ENCODE measurements around the gene PLEKHA6. TPM values are rescaled to one million over a fixed set of nuclear protein-coding genes. Genes with fewer than 3 reads are reported as not detected.

Gene PLEKHA6
- total RNA-seq, 1 donor from 2014 or later, result 61.5 TPM

DNA sequence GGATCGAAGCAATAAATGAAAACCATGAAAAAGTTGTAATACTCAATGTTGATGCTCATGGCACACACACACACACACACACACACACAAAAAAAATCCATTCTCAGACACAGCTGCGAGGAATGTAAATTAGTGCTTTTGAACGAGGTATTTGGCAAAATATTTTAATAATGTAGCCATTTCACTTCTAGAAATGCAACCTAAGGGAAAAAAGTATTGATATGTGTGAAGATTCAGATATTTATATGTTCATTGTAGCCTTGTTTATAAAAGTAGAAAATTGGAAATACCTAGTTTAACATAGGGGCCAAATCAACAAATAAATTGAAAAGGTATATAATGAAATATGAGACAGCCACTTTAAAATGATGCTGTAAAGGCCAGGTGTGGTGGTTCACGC, 3.8 kb downstream of the PLEKHA6 start:
- DNase-seq (ENCODE audit: low spot score), result no peak

DNA sequence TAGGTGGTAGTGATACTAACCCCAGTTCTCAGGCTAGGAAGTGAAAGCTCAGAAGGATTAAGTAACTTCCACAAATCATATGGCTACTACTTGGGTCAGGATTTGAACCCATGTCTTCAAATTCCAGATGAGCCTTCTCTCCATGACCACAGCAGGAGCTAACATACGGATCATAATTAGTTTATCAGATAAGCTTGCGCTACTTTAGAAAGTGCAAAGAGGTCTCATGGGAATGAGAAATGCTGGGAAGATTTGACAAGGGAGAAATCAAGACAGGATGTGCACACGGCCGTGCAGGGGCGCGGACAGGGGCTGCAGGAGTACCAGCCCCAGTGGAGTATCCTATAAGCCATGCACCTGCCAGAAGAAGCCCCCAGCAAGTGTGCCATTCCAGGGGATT, 5.2 kb downstream of the PLEKHA6 start:
- DNase-seq (ENCODE audit: low spot score), result no peak

DNA sequence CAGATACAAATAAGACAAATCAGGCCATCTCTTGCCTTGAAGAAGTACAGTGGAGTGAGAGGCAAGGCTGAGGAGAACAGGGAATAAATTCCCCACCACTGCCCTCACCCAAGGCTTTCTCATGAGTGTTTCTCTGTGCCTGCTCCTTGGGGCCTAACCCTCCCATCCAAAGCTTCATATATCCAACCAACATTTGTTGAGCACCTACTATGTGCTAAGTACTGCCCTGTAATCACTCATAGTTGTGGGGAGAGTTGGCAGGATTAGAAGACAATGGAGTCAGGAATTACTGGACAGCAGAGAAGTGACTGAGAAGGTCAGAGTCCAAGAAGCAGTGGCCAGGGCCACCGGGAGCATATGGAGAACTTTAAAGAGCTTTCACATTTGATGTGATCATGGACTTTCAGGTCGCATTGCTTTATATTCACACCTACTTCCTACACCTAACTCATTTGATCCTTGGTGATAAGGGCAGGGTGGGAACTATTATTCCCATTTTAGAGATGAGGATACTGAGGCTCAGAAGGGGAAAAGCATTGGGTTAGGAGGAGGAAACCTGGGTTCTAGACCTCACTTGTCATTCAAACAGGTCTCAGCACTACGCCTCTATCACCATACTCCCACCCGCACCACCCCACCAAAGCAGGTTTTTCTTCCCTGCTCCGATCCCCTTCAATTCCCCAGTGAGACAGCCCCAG, 6.4 kb downstream of the PLEKHA6 start:
- DNase-seq (ENCODE audit: low spot score), result no peak

DNA sequence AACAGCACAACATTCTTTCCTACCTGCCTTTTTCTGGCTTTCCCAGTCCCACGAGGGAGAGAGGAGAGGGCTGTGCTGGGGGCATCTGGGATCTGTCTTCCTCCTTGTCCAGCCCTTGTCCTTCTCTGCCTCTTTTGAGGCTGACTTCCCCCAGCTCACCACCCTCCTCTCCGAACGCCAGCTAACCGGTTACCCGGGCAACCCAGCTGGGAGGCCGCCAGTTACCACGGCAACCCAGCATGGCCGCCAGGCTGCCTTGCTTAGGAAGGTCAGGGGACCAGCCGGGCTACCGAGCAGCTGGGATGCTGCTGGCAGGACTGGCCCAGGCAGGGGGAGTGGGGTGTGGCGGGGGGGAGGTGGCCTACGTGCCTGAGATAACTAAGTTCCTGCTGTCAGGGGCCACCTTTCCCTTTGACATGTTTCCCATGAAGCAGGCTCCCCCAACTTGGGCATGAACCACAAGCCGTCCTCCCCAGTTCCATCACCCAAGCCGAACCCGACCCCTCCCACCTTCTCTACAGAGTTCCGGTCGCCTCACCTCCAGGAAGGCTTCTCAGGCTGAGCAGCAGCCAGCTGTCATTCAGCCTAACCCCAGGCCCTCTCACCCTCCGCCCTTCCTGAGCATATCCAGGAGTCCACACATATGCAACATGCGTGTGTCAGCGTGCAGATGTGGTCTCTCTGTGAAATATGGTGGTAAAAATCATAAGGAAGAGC, 8.7 kb downstream of the PLEKHA6 start:
- peak; percentile 84 for DNase-seq (ENCODE audit: low spot score)

DNA sequence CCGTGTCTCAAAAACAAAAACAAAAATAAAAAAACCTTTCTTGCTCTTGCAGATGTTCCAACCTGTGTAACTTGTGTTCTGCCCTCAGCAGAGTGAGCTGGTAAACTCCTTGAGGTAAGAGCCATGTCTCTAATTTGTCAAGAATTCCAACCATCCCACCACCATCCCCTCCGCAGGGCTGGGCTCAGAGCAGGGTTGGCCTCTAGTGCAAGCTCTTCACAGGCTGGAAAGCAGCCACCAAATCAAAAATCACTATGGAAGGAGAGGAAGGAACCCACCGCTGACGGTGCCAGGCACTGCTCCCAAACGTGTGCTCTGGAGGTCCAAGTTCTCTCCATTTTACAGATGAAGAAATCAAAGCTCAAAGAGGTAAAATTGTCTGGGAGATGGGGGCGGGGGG, 9.4 kb downstream of the PLEKHA6 start:
- DNase-seq (ENCODE audit: low spot score), result no peak

DNA sequence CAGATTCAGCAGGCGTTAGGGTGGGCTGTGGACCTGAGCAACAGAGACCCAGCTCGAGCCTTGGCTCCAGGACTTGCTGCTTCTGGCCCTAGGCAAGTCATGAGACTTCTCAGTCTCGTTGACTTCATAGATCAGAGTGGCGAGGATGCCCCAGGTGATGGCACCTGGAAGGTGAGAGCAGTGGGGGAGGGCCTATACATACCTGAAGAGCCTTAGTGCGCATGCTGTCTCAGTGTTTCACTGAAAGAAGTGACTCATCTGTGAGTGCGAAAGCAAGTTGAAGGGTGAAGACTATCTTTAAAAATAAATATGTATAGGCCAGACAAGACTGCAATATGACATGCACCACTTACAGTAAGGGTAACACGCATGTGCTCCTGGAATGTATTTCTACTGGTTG, 10.1 kb downstream of the PLEKHA6 start:
- DNase-seq (ENCODE audit: low spot score), result no peak

DNA sequence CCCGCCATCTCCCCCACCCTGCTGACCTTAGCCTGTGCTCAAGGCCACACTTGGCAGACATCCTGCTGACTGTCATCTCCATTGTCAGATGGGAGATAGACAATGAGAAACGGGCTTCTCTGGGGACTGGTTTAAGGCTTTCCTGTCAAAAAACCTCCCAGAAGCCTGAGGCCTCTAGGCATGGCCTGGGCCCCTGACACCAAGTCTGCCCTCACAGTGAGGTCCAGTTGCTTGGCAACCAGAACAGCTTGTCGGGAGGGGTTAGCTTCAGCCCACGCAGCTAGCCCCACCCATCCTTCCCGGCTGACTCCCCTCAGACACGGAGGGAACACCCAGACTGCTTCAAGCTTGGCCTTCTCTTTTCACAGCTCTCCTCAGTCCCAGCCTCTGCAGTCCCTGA, 11.0 kb downstream of the PLEKHA6 start:
- peak; percentile 71 for DNase-seq (ENCODE audit: low spot score)

DNA sequence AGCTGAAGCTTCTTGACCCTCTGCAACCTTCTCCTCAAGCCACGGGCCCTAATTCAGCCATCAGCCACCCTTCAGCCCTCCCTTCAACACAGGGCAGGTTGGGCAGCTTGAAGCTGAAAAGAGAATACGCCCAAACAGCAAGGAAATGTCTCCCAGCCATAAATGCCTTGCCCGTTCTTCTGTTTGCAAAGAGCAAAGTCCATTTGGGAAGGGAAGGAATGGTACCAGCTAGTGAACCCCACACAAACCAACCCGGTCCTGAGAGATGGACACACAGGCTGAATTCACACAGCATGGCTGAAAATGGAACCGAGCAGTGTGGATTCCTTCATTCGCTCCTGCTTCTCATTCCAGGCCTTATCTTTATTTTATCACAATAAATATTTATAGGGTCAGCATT, 11.5 kb downstream of the PLEKHA6 start:
- DNase-seq (ENCODE audit: low spot score), result no peak

DNA sequence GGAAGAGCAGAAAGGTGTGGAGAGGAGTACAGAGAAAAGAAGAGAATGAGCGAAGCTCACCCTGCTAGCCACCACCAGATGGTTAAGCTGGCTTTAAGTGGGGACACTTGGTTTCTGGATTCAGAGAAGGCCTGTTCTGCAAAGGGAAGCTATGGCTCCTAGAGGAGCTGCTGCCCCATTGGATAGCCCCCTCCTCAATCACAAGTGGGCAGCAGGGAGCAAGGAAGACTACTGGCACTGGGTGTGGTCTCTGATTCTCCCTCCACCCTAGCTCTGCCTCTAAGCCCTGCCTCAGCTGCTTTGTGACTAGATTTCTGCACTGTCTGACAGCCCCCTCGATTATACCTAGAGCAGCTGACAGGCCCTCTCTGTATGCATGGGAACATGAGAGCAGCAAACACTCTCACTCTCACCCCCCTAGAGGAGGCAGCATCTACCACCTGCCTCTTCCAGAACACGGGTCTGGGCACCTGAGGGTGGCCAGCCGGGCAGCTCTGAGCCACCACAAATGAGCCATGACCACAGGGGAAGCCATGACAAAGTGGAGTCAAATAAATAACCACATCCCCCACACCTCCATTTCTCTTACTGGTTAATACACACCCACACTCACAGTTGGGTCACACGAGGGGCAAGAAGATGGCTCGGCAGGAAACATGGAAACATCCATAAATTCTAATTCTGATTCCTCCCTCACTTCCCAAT, 13.6 kb downstream of the PLEKHA6 start:
- DNase-seq (ENCODE audit: low spot score), result no peak

DNA sequence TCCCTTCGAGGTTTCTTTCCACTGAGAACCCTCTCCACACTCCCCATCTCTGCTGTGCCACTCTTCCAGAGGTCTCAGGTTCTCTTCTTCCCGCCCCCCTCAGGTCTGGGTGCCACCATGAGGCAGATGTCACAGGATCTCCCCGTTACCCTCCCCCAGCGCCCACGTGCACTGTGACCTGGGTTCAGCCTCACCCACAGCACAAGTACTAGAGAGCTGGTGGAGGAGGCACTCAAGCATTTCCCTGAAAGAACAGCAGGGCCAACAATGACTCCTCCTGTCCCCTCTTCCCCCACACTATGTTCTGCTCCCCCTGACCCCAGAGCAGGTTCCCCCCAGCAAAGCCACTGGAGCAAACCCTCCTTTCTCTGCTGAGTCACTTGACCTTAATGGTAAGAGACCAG, 14.3 kb downstream of the PLEKHA6 start:
- no peak for DNase-seq (ENCODE audit: low spot score)

DNA sequence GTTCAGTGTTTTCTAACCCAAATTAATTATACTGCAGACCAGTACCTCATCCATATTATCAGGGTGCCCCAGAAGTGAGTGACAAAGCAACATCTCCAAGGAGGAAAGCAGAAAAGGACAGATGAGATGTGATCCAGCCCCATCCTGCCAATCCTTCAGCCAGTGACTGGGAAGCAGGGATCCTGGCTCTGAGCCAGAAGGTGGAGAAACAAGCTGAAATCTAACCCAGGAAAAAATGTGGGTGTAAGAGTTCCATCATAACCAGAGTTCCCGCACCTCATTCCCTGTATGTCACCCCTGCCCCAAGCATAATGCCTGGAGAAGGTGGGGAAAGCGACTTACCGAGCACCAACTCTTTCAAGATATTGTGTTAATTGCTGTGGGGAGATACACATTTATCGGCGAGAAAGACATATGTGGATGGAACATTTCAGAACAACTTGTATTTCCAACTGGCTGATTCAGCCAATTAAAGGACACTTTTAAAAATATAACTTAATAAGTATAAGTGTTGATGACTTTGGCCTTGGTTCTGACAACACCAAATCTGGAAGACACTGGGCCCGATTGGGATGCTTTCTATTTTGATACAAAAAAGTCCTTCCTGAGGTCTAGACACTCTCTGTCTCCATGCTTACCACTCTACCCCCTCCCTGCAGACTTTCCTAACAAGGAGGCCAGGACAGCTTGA, 14.9 kb downstream of the PLEKHA6 start:
- no peak for DNase-seq (ENCODE audit: low spot score)

DNA sequence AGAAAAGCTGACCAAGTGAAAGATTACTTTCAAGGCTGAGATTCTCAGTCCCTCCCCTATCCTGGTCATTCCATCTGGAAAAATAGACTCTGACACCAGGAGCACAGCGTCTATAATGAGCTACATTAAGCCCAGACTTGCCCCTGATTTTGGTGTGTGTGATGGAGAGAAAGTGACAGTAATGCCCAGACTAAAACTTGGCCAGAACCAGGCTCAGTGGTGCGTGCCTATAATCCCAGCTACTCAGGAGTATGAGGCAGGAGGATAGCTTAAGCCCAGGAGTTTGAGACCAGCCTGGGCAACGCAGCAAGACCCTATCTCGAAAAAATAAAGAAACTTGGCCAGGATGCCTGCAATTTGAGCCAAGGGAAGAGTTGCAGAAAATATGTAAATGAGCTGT, 15.9 kb downstream of the PLEKHA6 start:
- no peak for DNase-seq (ENCODE audit: low spot score)

DNA sequence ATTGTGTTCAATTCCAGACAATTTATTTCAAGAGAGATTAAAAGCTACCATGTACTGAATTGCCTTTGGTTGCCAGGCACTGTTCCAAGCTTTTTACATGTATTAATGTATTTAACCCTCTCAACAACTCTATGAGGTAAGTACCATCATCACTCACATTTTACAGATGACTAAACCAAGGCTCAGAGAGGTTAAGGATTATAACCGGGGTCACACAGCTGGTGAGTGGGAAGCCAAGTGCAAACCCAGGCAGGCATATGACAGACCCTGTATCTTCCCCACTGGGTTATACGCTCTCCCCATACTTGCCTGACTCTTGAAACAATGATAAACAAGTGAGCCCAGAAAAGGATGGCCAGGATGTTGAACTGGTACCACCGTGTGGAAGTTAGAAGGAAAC, 16.5 kb downstream of the PLEKHA6 start:
- DNase-seq (ENCODE audit: low spot score), result no peak

DNA sequence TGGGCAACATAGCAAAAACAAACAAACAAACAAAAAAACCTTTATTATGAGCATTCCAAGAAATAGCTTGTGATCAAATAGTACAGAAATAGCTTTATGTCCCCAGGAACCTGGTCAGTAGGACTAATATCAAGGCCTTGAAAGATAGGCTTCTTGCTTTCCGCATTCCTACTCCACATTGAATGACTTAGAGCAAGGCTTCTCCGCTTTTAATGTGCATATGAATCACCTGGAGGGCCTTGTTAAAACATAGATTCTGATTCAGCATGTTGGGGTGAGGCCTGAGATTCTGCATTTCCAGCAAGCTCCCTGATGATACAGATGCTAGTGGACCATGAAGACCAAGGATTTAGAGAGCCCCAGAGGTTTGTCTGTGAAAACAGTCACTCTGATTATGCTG, 17.4 kb downstream of the PLEKHA6 start:
- no peak for DNase-seq (ENCODE audit: low spot score)

DNA sequence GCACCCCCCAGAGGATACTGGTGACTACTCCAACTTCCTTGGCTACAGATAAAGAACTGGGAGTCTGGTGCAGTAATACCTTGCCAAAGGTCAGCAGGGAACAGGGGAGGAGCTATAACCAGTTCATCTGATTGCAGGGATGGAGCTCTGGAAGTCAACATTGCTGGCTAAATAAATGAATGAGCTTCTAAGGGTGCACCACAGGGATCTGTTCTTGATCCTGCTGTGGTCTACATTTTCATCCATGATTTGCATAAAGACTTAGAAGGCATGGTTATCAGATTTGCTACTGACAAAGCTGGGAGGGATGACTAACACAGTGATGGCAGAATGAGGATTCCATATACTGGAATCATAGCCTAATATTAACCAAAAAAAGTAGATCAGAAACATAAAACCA, 18.3 kb downstream of the PLEKHA6 start:
- DNase-seq (ENCODE audit: low spot score), result no peak

DNA sequence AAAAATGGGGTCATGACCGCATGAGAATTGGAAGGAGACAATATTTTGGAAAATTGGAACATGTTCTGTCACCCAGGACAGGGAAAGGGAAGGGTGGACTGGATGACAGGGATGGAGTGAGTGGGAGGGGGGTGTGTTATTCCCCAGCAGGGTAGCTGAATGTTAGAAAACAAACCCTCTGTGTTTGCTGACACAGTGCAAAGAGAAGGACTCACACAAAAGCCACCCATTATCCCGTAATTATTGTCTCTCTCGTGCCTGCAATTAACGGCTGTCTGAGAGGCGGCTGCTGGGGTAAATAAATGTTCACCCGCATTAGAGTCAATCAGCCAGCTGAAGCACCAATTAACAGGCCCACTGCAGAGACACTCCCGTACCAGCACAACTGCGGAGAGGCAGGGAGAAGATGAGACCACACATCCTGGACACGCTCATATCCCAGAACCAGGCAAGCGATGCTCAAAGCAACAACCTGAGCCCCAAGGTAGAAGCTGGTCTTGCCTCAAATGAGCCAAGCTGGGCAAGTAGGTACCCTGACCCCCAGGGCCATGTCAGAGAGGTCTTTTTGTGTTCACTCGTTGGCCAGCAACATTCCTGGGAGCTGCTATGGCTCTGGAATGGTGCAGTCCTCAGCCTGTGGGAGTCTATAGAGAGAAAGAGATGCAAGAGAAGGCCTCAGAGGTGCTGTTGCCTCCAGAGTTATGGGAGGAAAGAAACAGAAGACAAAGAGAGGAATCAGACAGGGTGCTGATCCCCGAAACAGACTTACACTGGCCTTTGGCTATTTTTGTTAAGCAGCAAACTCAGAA, 19.4 kb downstream of the PLEKHA6 start:
- no peak for DNase-seq (ENCODE audit: low spot score)

DNA sequence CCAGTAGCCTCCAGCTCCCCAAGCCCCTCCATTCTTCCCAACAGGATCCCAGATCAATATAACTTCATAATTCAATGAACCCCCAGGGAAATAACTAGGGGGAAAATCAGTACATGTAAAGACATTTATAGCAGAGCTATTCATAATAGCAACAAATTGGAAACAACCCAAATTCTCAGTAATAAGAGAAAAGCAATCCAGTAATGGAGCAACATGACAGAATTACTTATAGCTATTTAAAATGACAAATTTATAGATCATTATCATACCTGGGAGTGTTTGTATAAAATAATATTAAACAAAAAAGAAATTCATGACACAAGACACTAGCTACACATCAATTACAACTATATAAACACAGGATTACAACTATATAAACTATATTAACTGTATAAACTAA, 20.2 kb downstream of the PLEKHA6 start:
- DNase-seq (ENCODE audit: low spot score), result no peak

DNA sequence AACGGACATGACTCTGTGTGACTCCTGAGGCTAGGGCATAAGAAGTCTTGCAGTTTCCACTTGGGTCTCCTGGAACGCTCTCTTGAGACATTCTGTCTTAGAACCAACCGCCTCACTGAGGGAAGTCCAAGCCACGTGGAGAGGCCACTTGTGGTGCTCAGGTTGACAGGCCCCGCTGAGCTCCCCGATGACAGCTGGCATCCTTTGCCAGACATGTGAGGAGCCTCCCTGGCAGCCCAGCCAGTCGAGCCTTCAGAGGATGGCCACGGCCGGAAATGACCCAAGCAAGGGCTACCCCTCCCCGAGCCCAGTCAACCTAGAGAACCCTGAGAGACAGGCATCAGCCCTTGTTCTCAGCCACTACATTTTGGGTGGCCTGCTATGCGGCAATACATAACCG, 20.7 kb downstream of the PLEKHA6 start:
- no peak for DNase-seq (ENCODE audit: low spot score)

DNA sequence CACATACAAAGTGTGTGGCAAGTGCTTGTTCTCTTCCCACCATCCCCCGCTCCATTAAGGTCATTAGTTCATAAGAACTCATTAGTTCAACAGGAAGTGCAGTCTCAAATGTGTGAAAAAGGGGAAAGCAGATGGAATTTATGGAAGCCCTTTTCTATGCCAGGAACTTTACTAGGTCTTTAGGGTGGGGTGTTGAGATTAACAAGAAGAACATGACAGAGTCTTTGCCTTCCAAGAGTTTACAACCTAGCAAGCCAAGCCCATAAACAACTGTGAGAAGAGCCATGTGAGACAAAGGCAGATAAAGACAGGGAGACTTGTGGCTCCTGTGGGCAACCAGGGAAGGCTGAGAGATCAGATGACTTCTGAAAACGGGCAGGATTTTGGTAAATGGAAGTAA, 21.4 kb downstream of the PLEKHA6 start:
- DNase-seq (ENCODE audit: low spot score), result no peak

DNA sequence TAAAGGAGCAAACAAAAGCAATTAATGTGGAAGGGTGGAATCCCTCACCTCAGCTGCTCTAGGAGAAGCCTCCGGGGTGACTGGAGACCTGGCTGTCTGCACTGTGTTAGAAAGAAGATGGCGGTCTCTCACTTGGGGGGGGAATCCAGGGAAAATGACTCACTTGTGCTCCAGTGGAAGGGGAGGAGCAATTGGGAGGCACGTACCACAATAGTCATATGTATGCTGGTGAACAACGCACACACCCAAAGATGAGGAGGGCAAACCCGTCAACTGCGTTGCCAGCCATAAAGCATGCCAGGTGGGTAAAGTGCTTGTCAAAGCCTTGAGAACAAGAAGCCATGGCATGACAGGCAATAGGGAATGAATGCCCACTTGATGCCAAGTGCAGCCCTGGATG, 22.1 kb downstream of the PLEKHA6 start:
- no peak for DNase-seq (ENCODE audit: low spot score)

DNA sequence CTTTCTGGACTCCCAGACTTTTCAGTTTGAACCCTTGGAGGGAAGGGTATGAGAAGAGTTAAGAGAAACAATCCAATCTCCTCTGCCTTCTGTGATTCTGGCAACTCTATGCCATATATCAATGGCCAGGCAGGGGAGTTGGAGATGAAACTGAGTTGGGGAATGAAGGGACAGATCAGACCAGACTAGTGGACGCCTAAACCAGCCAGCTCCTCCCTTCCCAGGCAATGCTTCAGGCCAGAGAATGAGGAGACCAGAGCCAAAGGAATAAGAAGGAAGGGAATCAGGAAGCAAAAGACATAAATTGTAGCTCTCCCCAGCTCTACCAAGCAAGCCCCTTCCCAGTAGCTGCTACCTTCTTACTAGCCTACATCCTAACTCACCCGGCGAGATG, 22.7 kb downstream of the PLEKHA6 start:
- no peak for DNase-seq (ENCODE audit: low spot score)

Data from ureter (tissue), 1 donor.